Measurements from ENCODE around the gene ADAMTSL1.
"Not testable (repeated sequence)": the region's sequence is repeated elsewhere in the genome, so short reads cannot be mapped to it uniquely, and the experiment has no call there.

ADAMTSL1 gene

GRCh38 chr9:18826248-18826647, 352.3 kb downstream of the ADAMTSL1 start:
- no peak for DNase-seq

GRCh38 chr9:18829066-18829465, 355.1 kb downstream of the ADAMTSL1 start:
- DNase-seq: no peak

DNA sequence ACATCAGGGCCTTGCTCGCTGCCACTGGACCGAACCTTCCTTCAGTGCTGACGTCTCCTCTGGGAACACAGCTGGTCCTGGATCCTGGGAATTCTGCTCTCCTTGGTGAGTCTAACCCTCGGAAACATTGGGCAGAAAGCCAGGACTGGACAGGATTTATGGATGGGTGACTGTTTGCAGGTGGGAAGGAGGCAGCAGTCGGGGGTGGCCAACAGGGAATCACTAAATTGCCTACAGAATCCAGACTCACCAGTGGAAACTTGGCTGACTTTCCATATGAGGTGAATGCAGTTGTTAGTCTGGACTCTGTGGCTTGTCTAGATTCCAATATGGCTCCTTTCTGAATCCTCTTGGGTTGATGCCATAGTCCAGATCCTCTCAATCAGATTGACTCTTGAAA, 355.9 kb downstream of the ADAMTSL1 start:
- no peak for DNase-seq

DNA sequence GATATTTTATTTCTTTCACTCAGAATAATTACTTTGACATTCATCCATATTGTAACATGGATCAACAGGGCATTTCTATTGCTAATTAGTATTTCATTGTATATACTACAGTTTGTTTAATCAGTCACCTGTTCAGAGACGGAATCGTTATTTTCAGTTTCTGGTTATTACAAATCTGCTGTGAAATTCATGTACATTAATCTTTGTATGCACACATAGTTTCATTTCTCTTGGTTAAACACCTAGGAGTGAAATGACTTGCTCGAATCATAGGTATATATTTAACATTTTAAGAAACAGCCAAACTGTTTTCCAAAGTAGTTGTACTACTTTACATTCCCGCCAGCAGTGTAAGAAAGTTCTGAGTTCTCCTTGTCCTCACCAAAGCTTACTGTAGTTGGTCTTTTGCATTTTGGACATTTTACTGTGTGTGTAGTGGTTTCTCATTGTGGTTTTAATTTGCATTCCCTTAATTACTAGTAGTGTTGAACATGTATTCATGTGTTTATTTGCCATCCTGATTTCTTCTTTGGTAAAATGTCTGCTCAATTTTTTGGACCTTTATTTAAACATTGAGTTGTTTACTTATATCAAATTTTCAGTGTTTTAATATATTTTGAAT, 360.9 kb downstream of the ADAMTSL1 start:
- DNase-seq: no peak

GRCh38 chr9:18837402-18837801, 363.4 kb downstream of the ADAMTSL1 start:
- no peak for DNase-seq

DNA sequence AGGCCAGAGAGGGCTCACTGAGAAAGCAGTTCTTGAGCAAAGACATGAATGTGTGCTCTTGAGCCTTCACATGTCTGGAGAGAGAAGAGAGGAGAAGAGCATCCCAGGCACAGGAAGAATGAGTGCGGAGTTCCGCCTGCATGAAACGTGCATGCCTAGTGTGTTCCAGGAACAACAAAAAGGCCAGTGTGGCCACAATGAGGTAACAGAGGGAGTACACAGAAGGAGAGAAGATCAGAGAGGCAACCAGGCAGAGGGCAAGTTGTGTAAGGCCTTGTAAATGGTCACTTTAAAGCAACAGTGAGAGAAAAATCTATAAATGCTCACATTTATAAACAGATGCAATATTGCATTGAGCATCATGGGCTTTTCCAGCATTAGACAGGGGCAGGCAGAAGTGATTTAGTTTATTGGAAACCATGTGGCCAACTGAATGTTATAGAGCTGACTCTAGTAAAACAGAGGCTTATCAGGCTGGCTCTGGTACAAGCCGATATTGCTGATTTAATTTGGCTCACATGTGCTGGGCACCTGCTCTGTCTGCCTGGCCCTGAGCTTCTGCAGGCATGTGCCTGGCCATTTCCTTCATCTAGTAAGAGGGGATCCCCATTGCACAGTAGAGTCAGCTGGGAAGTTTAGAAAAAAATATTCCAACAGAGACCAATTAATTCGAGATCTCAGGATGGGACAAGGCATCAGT, 373.8 kb downstream of the ADAMTSL1 start:
- DNase-seq: no peak

DNA sequence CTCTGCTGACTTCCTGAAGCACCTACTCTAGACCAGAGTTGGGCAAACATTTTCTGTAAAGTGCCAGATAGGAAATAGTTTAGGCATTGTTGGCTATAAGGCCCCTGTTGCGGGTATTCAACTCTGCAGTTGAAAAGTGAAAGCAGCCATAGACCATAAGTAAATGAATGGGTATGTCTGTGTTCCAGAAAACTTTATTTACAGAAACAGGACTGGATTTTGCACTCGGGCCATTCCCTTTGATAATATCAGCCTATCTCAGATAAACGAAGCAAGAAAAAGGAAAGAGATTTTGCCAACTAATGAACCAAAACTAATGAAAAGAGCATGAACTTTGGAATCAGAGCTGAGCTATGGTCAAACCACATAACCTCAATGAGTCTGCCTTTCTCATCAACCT, 374.7 kb downstream of the ADAMTSL1 start:
- DNase-seq: no peak

DNA sequence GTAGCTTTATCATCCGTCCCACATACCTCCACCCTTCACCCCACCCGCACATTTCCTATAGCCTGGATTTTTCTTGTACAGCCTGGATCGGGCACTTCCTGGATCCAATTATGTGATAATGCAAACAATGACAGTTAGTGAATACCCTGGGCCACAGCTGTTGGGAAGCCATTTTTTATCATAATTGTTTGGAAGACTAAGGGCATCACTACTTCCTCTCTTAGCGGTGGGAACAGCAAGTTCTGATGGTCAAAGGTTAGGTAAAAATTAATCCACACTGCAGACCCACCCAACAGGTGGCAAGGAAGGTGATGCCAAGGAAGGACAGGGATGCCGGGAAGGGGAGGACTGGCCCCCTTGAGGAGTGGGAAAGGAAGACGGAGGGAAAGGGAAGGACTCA, 375.3 kb downstream of the ADAMTSL1 start:
- no peak for DNase-seq

- no peak for DNase-seq
Observed at GRCh38 chr9:18849890-18850677, 376.1 kb downstream of the ADAMTSL1 start.

DNA sequence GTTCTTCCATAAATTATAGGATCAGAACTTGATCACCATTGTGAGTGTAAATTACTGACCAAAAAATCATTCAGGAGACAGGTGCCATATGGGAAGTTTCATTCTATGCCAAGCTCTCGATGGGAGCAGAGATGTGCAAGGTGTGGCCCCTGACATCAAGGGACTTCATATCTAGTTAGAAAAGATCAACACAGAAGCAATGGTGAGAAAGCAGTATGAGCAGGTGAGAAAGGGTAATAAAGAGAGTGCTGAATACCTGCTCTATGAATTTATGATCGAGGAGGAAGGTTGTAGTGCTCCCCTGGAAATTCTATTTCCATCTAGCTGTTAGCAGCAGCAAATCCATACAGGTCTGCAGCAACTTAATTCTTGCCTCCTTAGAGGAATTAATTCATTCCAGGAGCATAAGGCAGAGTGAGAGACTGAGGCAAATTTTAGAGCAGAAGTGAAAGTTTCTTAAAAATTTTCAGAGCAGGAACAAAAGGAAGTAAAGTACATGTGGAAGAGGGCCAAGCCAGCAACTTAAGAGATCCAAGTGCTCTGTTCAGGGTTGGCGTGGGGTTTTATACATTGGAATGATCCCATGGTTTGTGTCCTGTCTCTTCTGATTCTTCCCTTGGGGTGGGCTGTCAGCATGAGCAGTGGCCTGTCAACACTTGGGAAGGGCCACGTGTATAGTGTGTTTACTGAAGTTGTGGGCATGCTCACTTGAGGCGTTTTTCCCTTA, 377.3 kb downstream of the ADAMTSL1 start:
- no peak for DNase-seq

DNA sequence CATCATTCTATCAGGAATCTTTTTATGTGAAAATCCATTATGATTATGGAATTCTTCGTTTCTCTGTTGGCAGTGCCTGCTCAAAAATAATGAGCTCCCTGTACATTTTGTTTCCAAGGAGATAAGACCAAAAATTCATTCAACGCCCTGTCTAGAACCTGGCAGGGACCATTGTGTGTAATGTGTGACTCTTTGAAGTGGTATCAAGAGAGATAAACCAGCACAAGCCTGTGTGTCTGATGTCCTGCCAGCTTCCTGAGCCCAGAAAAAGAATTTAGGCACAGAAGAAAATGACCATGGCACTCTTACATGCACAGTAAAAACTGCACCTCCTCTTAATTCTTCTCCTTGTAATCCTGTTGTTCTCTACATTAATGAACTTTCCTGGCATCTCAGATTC, 381.7 kb downstream of the ADAMTSL1 start:
- no peak for DNase-seq

DNA sequence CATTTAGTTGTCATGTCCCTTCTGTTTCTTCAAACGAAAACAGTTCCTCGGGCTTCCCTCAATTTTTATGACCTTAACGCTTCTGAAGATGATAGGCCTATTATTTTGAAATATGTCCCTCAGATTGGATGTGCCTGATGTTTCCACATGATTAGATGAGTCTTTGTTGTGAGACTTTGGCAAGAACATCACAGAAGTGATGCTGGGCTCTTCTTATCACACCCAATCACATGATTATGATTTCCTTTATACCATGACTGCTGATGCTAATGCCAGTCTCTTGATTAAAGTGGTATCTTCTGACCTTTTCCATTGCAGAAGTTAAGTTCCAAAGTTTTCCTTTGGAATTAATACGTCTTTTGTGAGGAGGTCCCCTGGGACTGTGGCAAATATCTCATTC, 383.4 kb downstream of the ADAMTSL1 start:
- no peak for DNase-seq

DNA sequence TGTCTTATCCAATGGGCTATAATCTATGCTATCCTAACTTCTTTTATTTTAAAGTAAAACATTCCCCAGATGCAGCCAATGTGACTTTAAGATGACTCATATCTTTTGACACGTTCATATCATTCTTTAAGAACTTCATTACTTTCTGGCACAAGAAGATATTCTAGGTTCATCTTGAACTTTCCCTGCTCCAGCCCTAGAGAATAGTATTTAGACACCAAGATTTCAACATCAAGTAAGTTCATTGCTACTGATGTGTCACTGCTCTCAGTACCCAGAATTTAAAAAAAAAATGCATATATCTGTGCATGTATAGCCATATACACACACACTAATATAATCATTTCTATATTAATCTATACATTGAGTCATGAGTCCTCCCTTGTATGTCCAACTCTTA, 383.8 kb downstream of the ADAMTSL1 start:
- DNase-seq: no peak

DNA sequence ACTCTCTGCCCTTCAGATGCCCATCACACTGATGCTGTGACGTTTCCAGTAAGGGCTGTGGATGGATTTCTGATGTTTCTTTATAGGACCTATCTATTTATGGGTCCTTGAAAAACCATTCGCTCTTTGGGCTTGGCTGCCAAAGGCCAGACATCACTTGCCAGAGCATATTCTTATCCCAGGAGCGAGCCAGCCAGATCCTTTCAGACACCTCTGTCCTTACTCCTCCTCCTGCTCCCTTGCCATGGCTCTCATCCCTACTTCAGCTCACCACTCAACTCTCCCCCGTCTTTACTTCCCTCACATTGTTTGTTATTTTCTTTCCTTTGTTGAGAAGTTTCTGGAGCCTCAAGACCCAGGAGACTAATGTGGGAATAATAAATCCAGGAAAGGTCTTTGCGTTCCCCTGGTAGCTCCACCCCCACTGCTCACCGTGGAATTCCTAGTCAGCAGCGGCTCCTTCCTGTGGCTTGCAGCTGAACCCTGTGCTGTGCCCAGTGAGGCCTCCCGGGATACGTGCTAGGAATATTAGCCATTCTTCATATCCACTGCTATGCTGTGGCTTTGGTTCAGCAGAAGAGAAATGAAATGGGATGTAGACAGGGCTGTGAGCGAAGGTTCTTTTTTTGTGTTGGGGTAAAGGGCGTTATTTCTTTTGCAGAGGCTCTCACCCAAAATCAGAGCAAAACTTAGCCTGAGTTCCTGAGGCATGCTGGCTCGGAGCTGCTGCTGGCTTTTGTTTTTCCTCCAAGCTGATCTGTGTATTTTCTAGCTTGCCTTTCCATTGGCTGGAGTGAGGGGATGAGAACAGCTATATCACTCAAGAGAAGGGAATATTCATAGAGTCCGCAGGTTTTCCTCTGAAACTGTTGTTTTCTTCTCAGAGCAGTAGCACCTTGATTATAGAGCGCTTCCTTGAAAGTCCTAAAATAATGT, 387.9 kb downstream of the ADAMTSL1 start:
- no peak for DNase-seq

DNA sequence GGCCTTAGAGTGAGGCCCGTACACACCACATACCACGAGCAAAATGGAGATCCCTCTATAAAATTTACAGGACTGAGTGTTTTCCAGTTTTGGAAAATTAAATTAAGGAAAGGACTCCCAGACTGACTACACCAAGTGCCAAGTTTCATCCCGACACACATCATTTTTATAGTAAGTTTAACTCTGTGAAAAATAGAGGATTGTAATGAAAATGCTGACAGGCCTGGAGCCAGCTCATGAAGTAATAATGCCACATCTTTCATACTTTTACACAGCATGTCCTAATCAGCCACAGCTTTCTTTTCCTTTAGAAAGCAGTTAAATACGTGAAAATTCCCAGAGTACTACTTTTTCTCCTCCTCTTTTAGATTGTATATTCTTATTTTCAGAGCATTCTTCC, 389.8 kb downstream of the ADAMTSL1 start:
- DNase-seq: no peak

DNA sequence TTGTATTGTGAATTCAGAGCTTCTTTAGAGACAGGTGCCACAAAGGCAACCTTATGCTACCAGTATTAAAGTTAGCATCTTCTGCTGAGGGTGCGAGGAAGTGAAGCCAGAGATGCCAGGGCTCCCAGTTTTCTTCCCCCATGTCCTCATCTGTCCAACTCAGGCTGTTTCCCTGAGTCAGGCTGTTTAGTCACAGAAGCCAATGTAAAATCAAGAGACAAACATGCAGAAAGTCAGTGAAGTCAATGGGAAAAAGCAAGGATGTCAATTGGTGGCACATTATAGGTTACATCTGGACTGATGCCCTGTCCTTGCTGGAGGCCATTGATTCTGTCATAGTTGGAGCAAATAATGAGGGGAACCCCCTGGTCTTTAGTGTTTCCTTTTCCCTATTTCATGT, 390.6 kb downstream of the ADAMTSL1 start:
- no peak for DNase-seq

DNA sequence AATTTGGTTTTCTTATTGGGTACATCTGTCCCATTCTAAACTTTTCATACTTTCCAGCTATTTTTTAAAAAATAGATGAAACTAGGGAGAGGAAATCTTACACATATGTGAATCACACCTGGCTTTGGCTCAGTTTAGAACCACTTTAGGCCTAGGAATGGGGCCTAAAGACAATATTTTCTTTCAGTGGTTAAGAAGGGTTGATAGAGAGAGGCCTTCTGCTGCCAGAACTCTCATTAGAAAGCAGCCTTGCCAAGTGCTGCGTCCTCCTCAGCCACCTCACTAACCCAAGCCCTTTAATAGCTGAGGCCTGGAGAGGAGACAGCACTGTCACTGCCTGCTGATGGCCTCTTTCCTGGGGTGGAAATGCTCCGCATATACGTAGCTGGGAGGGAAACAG, 391.6 kb downstream of the ADAMTSL1 start:
- no peak for DNase-seq

DNA sequence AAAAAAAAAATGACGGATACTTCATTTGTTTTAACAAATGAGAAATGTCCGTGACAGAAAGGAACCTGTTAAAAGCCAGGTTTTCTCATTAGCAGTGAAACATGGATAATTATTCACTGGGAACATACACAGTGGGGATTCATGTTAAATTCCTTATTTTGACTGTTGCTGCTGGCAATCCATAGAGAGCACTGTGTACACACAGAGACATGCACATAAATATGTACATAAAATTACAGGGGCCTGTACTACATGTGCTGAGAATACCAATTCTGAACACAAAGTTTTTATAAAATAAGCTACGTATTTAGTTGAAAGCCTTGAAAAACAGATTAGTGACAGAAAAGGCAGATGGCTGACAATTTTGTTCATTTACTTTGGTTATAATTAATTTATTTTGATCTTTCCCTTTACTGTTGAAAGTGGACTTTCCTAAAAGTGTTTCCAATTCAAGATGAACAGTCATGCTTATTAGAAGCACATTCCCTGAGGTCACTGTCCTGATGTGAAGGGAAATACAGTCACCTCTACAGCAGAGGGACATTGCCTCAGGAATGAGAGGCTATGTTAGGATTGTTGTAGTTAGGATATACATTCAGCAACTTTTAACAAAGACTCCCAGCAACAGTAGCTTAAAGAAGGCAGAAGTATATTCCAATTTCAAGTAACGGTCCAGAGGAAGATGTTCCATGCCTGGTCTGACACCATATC, 392.3 kb downstream of the ADAMTSL1 start:
- DNase-seq: no peak

DNA sequence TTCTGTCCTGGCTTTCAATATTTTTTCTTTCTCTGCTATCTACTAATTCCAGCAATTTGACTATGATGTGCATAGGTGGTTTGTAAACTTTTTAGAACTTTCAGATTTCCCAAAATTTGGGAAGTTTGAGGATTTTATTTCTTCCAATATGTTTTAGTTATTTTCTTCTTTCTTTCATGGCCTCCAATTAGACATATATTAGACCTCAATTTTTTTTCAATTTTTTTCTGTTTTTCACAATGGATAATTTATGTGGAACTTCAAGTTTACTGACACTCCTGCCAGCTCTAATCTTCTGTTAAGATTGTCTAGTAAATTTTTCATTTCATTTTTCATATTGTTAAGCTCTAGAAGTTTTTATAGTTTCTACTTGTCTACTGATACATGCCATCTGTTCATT, 395.8 kb downstream of the ADAMTSL1 start:
- no peak for DNase-seq

- no peak for DNase-seq
Observed at GRCh38 chr9:18874069-18874468, 400.1 kb downstream of the ADAMTSL1 start.

- not testable (repeated sequence) for DNase-seq
Observed at GRCh38 chr9:18874990-18875389, 401.0 kb downstream of the ADAMTSL1 start.

DNA sequence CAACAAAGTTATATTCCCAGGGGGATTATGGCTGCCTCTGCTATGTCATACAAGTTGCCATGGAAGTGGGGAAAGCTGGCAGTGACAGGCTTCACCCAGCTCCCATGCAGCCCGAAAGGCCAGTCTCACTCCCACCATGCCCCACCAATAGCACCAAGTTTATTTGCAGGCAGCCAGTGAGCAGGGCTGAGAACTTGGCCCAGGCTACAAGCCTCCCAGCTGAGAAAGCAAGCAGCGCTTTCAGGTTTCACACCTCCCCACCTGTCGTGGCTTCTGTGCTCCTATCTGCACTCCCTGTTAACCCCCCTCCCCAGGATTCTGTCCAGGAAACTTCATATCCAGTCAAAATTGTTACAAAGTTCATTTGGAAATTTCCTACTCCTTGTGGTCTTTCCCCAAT, 404.0 kb downstream of the ADAMTSL1 start:
- DNase-seq: no peak
